A172 (cell line): ENCODE results near the gene SEC61A1. TPM values are rescaled to one million over a fixed set of nuclear protein-coding genes. Genes with fewer than 3 reads are reported as not detected.

Experiments
- DNase-seq: peaks from one replicate; pipeline ENCODE4 v3.0.0-alpha.2; 2015; ENCODE audit warnings: low spot score
- total RNA-seq: library from RNA; depleted of rRNA; stranded (reverse); fragments of >200 nt; shearing (Covaris generic); gene quantifications from 2 replicates; pipeline ENCODE4 v1.2.3, GENCODE V29; 2014

Gene SEC61A1
- total RNA-seq, 1 experiment from 2014 or later, result 296 TPM

DNA sequence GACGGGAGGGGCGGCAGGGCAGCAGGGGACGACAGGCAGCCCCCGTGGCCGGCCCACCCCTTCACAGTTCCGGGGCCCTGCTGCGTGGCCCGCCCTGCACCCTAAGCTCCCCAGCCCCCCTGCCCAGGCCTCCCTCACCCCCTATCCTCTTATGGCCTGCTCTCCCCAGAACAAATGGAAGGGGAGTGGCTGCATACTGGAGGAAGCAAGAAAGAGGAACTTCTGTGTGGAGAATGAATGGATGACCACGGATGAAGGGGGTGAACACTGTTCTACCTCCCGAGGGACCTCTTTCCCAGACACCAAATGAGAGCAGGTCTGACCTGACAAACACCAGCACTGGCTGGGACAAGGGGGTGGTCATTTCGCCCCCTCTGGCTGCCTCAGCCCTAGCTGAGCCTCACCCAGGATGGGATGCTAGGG, 25.0 kb downstream of the SEC61A1 start:
- no peak for DNase-seq

GRCh38 chr3:128077665-128078064, 25.4 kb downstream of the SEC61A1 start:
- no peak for DNase-seq

GRCh38 chr3:128078322-128078721, 26.1 kb downstream of the SEC61A1 start:
- no peak for DNase-seq

DNA sequence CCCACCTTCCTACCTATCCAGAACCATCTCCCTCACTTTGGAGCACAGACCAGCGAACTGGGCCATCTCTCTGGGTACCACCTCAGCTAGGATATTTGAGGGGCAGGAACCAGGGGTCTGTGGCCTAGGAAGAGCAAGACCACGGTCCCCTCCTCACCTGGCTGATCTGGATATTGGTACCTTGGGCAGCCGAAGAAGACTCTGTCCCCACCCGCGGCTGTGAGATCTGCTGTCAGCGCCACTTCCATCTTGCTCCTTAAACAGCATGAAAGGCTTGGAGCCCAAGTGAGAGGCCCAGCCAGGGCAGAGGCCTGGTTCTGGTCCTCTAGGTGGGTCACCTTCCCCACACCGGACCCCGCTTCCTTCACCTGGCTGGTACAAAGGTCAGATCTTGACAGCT, 26.6 kb downstream of the SEC61A1 start:
- DNase-seq, result no peak

- no peak for DNase-seq
Observed at GRCh38 chr3:128079823-128080222, 27.6 kb downstream of the SEC61A1 start.

- peak; percentile 80 for DNase-seq
Observed at GRCh38 chr3:128080323-128081080, 28.3 kb downstream of the SEC61A1 start.

DNA sequence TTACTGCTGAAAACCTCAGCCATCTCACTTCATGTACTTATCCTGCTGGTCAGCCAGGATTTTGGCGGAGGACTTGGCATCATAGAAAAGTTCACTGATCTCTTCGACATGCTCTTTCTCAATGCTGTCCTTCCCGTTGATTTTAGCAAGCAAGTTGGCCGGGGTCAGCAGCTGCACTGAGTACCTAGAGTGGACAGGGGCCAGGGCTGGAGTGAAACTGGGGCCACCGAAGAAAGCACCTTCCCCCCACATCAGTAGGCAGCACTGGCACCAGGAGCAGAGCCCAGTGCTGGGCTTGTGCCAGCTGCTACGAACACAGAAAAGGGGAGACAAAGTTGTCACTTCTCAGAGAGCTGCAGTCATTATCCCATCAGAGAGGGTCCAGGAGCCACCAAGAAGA, 29.0 kb downstream of the SEC61A1 start:
- no peak for DNase-seq

DNA sequence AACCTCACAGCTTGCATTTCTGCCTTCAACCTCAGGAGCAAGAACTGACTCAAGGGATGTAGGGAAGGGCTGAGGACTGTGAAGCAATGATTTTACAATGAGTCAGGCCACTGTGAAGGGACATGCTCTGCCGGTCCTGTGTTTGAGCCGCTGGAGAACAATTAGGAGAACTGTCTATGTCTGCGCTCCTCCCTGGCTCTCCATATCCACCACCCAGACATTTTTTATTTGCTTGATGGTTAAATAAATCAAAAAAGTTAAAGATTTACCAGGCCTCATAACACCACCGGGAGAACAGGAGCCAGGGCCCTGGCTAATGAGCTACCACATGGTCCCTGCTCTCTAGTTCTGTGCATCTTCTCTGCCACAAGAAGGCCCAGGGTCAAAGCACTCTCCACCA, 29.6 kb downstream of the SEC61A1 start:
- no peak for DNase-seq

- no peak for DNase-seq
Observed at GRCh38 chr3:128082546-128082945, 30.3 kb downstream of the SEC61A1 start.

GRCh38 chr3:128083396-128083795, 31.2 kb downstream of the SEC61A1 start:
- DNase-seq, result no peak

DNA sequence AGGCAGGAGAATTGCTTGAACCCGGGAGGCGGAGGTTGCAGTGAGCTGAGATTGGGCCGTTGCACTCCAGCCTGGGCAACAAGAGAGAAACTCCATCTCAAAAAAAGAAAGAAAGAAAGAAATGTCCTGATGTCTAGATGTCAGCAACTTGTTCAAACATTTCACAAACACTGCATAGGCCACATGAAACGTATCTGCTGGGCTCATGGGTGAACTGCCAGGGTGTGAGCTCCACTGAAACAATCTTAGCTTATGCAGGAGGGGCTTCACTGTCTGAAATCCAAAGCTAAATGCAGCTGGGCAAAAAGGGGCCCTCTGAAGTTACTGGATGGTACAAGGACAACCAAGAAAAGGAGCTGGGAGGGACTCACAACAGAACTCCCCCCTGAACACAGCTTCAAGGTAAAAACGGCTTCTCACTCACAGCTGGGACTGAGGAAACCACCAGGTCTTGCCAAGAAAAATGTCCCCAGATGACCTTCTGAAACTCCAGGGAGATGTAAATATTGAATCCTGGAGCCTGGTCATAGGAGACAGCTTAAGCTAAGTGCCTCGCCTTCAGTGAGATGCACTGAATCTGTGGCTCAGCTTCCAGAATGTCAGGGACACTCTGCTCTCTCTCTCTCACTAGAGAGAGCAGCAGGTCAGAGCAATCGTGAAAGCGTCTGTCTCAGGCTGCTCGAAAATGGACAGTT, 31.9 kb downstream of the SEC61A1 start:
- DNase-seq, result no peak

DNA sequence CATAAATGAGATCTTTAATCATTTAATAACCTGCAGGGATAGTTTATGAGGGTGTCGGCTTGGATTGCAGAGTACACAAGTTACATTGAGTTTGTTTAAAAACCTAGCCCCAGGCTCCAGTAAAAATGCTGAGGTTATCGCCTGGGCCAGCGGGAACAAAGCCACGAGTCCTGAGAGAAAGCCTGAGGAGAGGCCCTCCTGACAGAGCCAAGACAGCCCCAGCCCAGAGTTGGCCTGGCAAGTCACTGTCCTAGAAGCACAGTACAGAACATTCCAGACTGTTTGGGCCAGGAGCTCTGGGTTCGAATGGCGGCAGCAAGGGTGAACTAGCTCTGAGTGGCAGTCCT, 32.4 kb downstream of the SEC61A1 start:
- no peak for DNase-seq

GRCh38 chr3:128089135-128089534, 36.9 kb downstream of the SEC61A1 start:
- no peak for DNase-seq

- no peak for DNase-seq
Observed at GRCh38 chr3:128091586-128091985, 39.3 kb downstream of the SEC61A1 start.

DNA sequence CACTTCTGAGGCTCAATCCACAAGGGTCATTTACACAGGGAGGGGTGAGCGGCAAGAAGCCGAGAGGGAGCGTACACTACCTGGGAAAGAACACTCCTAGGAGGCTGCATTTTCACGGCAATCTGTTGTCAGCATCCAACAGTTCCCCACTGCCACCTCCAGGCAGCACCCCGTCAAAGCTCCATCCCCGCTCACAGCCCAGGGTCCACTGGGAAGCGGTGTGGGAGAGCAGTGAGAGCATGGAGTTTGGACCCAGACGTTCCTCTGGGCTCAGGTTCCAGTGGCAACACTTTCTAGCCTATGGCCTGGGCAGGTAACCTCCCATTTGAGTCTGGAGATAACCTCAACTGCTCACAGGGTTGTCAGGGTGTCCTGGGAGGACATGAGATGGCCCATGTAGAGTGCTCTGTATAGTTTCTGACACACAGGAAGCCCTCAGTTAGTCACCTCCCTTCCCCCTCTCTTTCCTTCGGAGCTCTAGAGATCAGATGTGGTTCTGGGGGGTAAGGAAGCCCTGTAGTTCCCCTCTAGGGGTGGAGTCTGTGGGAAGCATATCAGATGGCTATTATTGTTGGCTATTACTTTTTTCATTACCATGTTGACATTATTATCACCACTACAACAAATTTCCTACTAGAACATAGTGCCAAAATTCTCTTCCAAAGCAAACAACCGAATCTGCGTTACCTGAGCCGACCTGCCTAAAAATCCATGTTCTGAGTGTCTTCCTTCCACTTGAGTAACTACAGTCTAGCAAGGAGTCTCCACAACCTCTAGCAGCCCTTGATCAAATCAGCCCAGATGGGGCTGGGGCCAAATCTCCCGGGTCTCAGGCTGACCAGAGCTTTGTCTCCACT, 42.3 kb downstream of the SEC61A1 start:
- no peak for DNase-seq

GRCh38 chr3:128095222-128095703, 43.0 kb downstream of the SEC61A1 start:
- DNase-seq, result peak; percentile 86

DNA sequence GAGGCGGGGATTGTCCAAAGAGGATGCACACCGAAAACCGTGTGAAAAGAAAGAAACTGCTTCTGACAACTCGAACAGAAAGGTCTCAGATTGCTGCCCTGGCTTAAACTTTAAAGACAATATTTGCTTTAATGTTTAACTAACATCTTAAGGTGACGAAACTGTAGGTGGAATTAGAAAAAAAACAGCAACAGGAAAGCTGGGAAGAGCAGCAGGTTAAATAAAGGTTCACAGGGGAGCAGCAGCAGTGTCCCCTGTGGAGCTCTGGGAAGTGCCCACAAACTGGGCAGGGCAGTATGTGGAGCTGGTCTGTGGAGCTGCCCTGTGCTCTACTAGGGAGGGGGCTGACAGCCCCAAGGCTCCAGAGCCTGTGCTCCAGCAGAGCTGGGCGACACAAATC, 46.0 kb downstream of the SEC61A1 start:
- no peak for DNase-seq

- no peak for DNase-seq
Observed at GRCh38 chr3:128100161-128100560, 47.9 kb downstream of the SEC61A1 start.

DNA sequence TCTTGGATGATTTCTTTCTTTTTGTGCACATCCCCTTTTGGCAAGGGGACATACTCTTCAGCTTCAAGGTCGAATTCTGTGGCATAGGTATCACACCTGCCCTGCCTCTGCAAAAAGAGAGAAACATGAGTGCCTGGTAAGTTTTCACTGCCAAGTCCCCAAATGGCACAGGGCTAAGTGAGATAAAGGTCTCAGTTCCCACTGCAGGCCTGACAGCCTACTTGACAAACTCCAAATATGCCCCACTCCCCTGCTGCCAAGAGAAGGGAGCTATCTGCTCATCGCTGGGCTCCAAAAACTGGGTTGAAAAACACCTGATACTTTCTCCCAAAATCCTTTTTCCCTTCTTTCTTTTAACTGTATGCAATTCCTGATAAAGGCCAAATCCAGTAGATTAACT, 48.4 kb downstream of the SEC61A1 start:
- DNase-seq, result no peak

- no peak for DNase-seq
Observed at GRCh38 chr3:128103136-128103676, 51.0 kb downstream of the SEC61A1 start.

GRCh38 chr3:128107834-128108233, 55.6 kb downstream of the SEC61A1 start:
- no peak for DNase-seq

- no peak for DNase-seq
Observed at GRCh38 chr3:128111147-128111546, 58.9 kb downstream of the SEC61A1 start.
